ENCODE results near the gene NAT9. TPM values are rescaled to one million over a fixed set of nuclear protein-coding genes. Genes with fewer than 3 reads are reported as not detected.

Gene NAT9
- total RNA-seq, 4 donors from 2014 or later = 18.3 to 34.4 (median 27.6) TPM

DNA sequence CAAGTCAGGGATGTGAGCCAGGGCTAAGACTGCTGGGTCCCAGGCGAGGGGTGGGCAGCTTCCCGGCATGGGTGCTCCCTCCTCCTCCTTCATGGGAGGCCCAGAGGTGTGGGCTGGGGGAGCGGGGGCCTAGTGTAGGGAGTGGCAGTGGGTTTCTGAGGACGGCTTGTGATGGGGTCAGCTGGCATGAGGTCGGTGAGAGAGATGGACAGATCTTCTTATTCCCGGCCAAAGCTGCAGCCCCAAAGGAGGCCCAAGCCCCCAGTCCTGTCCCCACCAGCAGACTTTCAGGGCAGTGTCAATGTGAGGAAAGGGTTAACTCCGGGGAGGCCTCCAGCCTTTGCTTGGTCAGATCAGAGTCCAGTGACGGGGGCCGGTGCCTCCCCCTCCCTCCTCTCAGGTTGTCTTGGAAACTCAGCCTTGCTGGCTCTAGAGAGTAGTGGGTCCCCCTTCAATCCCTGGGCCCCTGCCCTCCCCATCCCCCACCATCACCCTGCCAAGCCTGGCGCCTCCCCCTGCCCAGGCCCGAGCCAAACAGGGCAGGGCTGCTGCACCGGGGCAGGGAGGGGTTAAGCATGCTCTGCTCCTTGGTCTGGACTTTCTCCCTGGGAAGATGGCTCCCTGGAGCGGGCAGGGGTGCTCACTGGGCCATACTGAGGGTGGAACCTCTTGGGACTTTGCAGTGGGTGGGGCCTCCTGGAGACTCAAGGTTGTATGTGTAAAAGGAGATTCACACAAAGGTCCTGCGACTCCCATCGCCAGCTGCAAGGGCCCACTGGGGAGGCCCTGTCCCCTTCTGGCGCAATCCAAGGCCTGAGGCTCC lies 12.4 kb downstream of the NAT9 start:
- peak; percentile 82 for DNase-seq
- intact Hi-C loops (cut with DNase I; ENCODE audit: low total_unique reads) = no loop called here
- TF ChIP-seq POLR2AphosphoS5 (IDR thresholded peaks at IDR 0.05) = peak in 2 of 3 donors; percentile 25 to 40
- peak; percentile 39 for TF ChIP-seq POLR2A (IDR thresholded peaks at IDR 0.05)
- TF ChIP-seq EP300 (IDR thresholded peaks at IDR 0.05; ENCODE audit: low read depth) = no peak
- TF ChIP-seq, protein P1, sequence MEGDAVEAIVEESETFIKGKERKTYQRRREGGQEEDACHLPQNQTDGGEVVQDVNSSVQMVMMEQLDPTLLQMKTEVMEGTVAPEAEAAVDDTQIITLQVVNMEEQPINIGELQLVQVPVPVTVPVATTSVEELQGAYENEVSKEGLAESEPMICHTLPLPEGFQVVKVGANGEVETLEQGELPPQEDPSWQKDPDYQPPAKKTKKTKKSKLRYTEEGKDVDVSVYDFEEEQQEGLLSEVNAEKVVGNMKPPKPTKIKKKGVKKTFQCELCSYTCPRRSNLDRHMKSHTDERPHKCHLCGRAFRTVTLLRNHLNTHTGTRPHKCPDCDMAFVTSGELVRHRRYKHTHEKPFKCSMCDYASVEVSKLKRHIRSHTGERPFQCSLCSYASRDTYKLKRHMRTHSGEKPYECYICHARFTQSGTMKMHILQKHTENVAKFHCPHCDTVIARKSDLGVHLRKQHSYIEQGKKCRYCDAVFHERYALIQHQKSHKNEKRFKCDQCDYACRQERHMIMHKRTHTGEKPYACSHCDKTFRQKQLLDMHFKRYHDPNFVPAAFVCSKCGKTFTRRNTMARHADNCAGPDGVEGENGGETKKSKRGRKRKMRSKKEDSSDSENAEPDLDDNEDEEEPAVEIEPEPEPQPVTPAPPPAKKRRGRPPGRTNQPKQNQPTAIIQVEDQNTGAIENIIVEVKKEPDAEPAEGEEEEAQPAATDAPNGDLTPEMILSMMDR (IDR thresholded peaks at IDR 0.05) = no peak
- Histone ChIP-seq H3K27me3 (no peaks in the 10 kb centered on the region), H3K4me1 (peaks cover 25 to 74% (median 45%) of the 10 kb centered on the region in 4 donors), H3K36me3 (peaks cover 0 to 10% (median 1%) of the 10 kb centered on the region in 4 donors), H3K27ac (peak overlapping the region; percentile 37 to 58 (median 51)), H3K4me3 (no peak overlapping the region), H3K9me3 (no peaks in the 10 kb centered on the region)
- 67% methylated on average over 11 of the region's 16 CpGs; no CpG with 5 or more reads in 1 of the 2 donors for WGBS, 2 donors (ENCODE audit: low coverage in 1 of 2)
- in situ Hi-C loops (cut with MboI; ENCODE audit: low pct_ligation_motif_present in 1 of 4, low pct_unique_long_range_greater_than_20kb in 1 of 4, low sequenced_read_pairs in 3 of 4) = no loop called here

DNA sequence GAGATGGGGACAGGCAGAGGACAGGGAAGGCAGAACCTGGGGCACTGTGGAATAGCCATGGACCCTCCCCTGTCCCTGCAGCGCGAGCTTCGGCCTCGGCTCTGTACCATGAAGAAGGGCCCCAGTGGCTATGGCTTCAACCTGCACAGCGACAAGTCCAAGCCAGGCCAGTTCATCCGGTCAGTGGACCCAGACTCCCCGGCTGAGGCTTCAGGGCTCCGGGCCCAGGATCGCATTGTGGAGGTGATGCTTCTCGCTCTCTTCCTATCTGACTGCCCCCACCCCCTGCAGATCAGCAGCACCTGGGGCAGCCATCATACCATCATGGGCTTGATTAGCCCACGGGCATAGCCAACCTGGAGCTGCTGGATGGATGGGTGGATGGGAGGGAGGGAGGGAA lies 14.2 kb downstream of the NAT9 start:
- H3K27me3 ChIP-seq = no peaks in the 10 kb centered on the region
- no peak overlapping the region for H3K27ac ChIP-seq
- intact Hi-C loops (cut with DNase I; ENCODE audit: low total_unique reads) (no loop called here), in situ Hi-C loops (cut with MboI; ENCODE audit: low pct_ligation_motif_present in 1 of 4, low pct_unique_long_range_greater_than_20kb in 1 of 4, low sequenced_read_pairs in 3 of 4) (no loop called here)
- DNase-seq = no peak
- no peak overlapping the region for H3K4me3 ChIP-seq
- WGBS, 2 donors (ENCODE audit: low coverage in 1 of 2) = 98% methylated on average over 9 of the region's 11 CpGs; no CpG with 5 or more reads in 1 of the 2 donors
- peaks cover 0 to 2% (median 0%) of the 10 kb centered on the region in 4 donors for H3K36me3 ChIP-seq
- TF ChIP-seq POLR2AphosphoS5 (IDR thresholded peaks at IDR 0.05) (no peak), EP300 (IDR thresholded peaks at IDR 0.05; ENCODE audit: low read depth) (no peak), POLR2A (IDR thresholded peaks at IDR 0.05) (no peak)
- TF ChIP-seq, protein P1 (IDR thresholded peaks at IDR 0.05) = no peak
- peaks cover 44 to 81% (median 64%) of the 10 kb centered on the region in 4 donors for H3K4me1 ChIP-seq
- H3K9me3 ChIP-seq = no peaks in the 10 kb centered on the region

DNA sequence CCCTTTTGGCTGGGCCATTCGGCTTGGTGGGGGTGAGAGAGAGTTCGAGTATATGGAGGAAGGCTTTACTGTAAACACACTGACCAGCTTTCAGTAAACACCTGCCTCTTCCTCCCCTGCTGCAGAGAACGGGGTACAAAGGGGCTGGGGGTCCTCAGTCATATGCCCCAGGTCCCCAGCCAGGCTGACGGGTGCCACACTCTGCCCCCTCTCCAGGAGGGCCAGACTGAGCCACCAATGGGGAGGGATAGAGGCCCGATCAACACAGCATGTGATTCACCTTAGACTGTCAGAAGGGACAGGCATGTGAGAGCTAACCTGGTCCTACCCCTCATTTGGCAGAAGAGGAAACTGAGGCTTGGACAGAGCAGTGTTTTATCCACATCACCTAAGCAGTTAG lies 14.7 kb downstream of the NAT9 start:
- Histone ChIP-seq H3K4me3 (no peak overlapping the region), H3K27me3 (no peaks in the 10 kb centered on the region), H3K4me1 (peaks cover 44 to 86% (median 68%) of the 10 kb centered on the region in 4 donors), H3K9me3 (no peaks in the 10 kb centered on the region), H3K27ac (peak overlapping the region in 1 of 4 donors; percentile 65), H3K36me3 (no peaks in the 10 kb centered on the region)
- DNase-seq = no peak
- in situ Hi-C loops (cut with MboI; ENCODE audit: low pct_ligation_motif_present in 1 of 4, low pct_unique_long_range_greater_than_20kb in 1 of 4, low sequenced_read_pairs in 3 of 4) (no loop called here), intact Hi-C loops (cut with DNase I; ENCODE audit: low total_unique reads) (no loop called here)
- WGBS, 2 donors (ENCODE audit: low coverage in 1 of 2) = 70% methylated on average over 5 of the region's 5 CpGs; no CpG with 5 or more reads in 1 of the 2 donors
- TF ChIP-seq POLR2AphosphoS5 (IDR thresholded peaks at IDR 0.05) = no peak
- TF ChIP-seq EP300 (IDR thresholded peaks at IDR 0.05; ENCODE audit: low read depth) = no peak
- no peak for TF ChIP-seq POLR2A (IDR thresholded peaks at IDR 0.05)
- TF ChIP-seq, protein P1 (IDR thresholded peaks at IDR 0.05) = no peak

DNA sequence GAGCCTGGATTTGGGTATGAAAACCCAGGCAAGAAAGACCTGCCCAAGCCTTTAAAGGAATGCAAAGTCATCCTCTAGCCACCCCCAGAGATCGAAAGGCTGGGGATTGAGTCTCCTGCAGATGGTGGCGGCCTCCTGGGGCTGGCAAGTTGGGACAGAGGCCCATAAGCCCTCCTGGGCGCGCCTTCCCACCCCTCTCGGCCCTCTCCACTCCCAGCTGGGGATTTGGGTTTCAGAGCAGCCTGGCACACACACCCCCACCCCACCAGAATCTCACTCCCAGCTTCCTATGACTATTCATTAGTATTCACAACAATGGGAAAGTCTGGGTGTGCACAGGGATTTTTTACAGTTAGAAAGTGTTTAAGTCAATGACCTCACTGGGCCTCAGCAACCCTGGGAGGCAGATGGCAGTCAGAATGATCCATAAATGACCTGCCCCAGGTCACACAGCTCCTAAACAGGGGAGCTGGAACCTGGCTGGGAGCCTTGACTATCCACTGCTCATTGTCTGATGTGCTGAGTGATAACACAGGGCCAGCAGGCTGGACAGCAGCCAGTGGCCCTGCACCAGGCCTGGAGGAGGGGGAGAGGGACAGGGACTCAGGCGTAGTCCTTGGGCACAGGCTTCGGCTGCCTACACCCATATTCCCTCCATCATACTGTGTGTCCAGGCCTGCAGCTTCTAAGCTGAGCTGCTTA lies 15.6 kb downstream of the NAT9 start:
- Histone ChIP-seq H3K4me3 (no peak overlapping the region), H3K27ac (peak overlapping the region in 3 of 4 donors; percentile 33 to 65 (median 44)), H3K27me3 (no peaks in the 10 kb centered on the region), H3K9me3 (no peaks in the 10 kb centered on the region), H3K36me3 (no peaks in the 10 kb centered on the region), H3K4me1 (peaks cover 44 to 88% (median 68%) of the 10 kb centered on the region in 4 donors)
- intact Hi-C loops (cut with DNase I; ENCODE audit: low total_unique reads) = no loop called here
- WGBS, 2 donors (ENCODE audit: low coverage in 1 of 2) = 40 to 75% methylated on average over 1 to 7 of the region's 7 CpGs
- in situ Hi-C loops (cut with MboI; ENCODE audit: low pct_ligation_motif_present in 1 of 4, low pct_unique_long_range_greater_than_20kb in 1 of 4, low sequenced_read_pairs in 3 of 4) = no loop called here
- no peak for DNase-seq
- no peak for TF ChIP-seq POLR2AphosphoS5 (IDR thresholded peaks at IDR 0.05)
- TF ChIP-seq POLR2A (IDR thresholded peaks at IDR 0.05) = no peak
- TF ChIP-seq, protein P1 (IDR thresholded peaks at IDR 0.05) = no peak
- no peak for TF ChIP-seq EP300 (IDR thresholded peaks at IDR 0.05; ENCODE audit: low read depth)
